GDM1 (cell line): ENCODE measurements around the gene WWOX.

ENCODE experiments used
- DNase-seq: peaks from one replicate; lab custom pipeline; 2025; lab: John Stamatoyannopoulos, UW

The WWOX gene

GRCh38 chr16:78271981-78272380 is 172.5 kb downstream of the WWOX start:
- no peak for DNase-seq

GRCh38 chr16:78274771-78275170 is 175.3 kb downstream of the WWOX start:
- no peak for DNase-seq

DNA sequence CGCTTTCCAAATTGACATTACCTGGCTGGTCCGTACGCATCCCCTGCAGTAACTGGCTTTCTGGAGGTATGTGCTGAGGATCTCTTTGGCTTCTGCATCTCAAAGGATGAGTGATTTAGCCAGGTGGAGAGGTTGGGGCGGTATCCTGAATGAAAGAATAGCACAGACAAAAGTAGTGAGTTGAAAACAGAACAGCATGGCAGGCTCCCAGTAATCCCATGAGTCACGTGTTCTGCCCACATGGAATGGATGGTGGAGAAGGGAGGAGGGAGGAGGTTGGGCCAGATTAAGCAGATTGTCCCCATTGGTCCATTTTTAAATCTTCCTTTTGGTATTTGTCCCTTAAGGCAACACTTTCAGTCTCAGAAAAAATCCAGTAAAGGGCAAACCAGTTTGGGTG is 176.0 kb downstream of the WWOX start:
- no peak for DNase-seq

DNA sequence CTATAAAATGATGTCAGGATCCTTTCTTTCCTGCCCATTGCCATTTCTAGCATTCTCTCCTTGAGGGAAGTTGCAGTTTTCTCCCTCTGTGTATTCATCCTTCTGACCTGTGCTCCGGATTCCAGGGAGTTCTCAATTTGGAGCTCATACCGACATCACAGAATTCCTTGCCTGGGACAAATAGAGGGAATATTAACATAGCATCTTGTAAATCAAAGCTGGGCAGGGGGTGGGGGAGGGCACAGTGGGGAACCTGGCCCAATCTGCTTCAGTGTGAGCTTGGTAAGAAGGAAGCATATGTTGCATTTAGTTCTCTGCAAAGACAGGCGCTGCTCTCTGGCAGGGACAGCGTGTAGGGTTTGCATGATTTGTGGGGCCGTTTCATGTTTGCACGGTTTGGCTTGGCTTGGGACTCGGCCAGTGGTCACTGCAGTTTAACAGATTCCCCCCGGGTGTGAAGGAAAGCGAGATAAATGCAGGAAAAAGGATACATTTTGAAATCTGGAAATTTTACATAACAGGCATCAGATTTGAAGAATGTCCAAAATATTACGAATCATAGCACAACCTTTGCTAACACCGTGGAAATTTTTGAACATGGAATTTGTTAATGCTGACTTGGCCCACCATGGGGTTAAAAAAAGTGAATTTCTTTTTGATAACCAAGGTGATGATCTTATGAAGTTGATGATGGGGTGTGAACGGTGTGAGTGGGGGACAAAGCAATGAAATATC is 178.0 kb downstream of the WWOX start:
- no peak for DNase-seq

DNA sequence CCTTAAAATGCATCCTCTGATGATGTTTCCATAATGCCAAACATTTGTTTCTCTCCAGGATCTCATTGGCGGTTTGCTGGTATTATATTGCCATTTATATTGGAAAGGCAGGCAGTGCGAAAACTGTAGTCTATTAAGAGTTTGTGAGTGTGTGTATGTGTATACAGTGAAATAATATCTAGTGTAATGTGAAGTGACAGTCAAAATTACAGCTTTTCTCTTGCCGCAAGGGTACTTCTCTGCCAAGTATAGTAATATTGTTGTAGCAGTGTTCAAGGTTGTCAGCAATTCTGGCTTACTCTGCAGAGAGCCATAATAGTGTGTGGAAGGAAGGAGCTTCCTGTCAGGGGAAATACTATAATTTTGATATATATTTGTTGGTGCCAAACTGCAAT is 178.6 kb downstream of the WWOX start:
- no peak for DNase-seq

- DNase-seq = no peak
Measured at GRCh38 chr16:78281115-78281514, 181.7 kb downstream of the WWOX start.

GRCh38 chr16:78283548-78284251 is 184.2 kb downstream of the WWOX start:
- DNase-seq = no peak

DNA sequence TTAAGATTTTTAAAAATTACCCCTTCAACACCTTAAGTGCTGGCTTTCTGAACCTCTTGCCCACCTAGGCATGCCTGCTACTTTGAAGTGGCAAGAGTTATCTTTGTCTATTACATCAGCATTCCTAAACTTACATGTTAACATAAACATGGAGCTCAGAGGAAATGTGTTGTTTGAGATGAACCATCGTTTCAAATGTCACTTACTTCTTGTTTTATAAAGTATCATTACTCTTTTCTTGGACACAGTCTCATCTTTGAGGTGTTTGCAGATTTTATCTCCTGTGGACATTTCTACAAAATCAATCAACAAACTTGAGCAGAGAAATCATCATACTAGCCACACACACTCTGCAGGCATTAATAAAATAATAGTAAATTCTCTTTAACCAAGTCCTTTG is 184.9 kb downstream of the WWOX start:
- no peak for DNase-seq

DNA sequence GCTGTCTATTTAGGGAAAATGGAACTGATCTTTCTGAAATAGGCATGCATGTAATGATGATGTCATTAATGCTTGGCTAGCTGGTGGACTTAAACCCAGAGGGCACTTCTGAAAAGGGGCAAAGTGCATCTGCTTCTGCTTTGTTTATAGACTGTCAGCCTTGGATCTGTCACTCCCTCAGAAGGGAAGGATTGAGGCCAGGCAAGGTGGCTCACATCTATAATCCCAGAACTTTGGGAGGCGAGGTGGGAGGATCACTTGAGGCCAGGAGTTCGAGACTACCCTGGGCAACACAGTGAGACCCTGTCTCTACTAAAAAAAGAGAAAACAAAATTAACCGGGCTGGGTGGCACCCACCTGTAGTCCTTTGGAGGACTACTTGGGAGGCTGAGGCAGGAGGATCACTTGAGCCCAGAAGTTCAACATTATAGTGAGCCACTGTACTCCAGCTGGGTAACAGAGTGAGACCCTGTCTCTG is 185.5 kb downstream of the WWOX start:
- DNase-seq = no peak

GRCh38 chr16:78285437-78285922 is 186.0 kb downstream of the WWOX start:
- no peak for DNase-seq

GRCh38 chr16:78286065-78286464 is 186.6 kb downstream of the WWOX start:
- DNase-seq = no peak

DNA sequence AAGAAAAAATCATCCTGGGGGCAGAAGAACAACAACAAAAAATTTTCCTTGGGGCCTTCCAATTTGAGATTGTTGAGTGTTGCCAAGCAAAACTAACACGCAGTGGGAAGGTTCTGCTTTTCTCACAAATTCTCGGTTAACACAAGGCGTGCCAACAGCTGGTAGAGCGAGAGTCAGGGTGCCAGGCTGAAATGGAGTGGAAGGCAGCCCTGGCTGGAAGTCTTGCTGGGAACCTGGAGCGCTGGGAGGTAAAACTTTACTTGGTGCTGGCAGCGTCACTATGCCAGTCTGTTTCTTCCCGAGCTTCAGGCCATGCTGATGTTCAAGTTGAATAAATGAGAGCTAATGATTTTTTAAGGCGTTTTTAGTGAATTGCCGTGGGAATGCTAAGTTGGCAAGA is 189.4 kb downstream of the WWOX start:
- no peak for DNase-seq

DNA sequence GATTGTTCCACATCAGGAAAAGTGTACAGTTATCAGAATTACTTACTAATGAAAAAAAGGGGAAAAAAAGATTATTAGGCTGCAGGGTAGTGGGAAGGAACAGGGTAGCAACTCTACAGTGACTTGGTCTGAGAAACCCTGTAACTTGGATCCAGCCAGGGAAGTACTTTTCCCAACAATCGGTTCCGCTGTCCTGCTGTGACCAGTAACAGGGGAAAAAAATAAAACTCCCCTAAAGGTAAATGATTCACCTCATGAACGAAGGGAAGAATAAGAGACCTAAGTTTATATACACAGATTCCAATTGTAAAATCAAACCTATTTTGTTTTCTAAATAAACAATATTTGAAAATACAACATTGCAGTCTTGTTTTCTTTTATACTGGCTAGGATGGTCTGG is 189.9 kb downstream of the WWOX start:
- DNase-seq = no peak

- DNase-seq = no peak
Measured at GRCh38 chr16:78289844-78290277, 190.4 kb downstream of the WWOX start.

DNA sequence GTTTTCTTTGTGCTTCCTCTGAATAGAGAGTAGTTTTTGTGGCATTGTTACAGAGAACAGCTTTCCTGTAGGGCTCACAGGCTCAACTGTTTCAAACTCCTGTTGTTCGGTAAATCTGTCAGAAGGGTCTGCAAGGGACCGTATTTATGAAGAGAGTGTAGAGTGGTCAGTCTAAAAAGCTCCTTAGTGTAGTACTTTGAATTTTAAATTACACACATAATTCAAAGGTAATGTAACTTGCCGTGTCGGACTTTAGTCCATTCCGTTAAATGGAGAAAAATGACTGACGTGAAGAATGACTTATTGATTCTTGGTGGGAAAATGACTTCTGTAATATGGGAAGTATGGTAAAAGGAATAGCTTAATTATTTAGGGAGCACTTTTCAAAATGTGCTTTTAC is 190.9 kb downstream of the WWOX start:
- DNase-seq = no peak

- no peak for DNase-seq
Measured at GRCh38 chr16:78290872-78291591, 191.6 kb downstream of the WWOX start.

- no peak for DNase-seq
Measured at GRCh38 chr16:78291604-78292003, 192.2 kb downstream of the WWOX start.

- no peak for DNase-seq
Measured at GRCh38 chr16:78292086-78292843, 192.8 kb downstream of the WWOX start.

- no peak for DNase-seq
Measured at GRCh38 chr16:78292844-78293380, 193.5 kb downstream of the WWOX start.

DNA sequence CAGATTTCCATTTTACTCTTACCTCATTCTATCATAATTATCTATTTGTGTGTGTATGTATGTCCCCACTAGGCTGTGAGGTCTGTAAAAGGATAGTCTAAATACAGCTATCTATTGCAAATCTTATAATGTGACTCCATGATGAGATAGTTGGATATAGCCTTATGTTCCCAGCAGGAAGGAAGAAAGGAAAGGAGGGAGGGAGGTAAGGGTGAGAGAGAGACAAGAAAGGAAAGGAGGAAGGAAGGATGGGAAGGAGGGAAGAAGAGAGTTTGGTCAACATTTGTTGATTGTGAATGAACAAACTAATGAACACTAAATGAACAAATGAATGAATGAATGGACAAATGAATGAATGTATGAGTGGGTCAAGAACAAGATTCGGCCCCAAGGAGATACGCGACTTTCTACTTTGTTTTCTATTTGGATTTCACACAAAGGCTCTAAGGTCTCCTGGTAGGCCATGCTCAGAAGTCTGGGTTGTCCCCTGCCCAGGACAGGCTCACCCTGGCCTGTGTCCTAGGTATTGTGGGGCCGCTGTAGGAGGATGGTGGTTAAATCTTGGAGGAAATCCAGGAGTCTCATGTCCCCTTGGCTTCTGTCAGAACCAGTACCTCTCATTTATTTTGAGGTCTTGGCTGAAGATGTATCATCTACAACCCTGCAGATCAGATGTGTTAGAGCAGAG is 195.2 kb downstream of the WWOX start:
- DNase-seq = no peak

DNA sequence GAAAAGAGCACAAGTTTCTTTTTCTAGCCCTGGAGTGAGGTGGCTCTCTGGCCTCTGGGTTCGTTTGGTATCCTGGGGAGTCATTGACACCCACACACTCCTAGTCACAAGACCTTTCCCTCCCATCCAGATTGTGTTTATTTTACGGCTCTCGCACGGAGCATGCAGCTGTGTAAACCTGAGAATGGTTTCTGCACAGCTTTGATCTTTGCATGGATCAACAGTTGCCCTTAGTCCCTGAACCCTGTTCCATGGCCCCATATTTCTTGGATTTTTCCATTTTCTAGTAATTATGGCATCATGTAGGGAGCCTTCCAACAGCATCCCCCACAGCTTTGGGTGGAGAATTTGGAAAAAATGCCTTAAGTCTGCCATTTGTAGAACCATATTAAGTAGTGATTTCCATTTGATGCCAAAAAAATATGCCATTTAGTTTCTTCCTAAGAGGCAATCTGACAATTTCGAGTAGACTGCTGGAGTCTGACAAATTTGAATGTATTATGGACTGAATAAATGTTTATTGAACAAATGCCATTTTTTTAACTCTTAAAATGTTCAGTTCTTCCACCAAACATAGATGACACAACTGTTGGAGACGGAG is 197.7 kb downstream of the WWOX start:
- no peak for DNase-seq
